A549 (cell line): ENCODE results near the gene NME5. TPM values are rescaled to one million over a fixed set of nuclear protein-coding genes. Genes with fewer than 3 reads are reported as not detected.

Experiments
- ATAC-seq, 2 experiments: fragments of 200-7000 bp in 1 of 2; fragments of >200 bp in 1 of 2; cut with Nextera tagmentation in 1 of 2; cut with Tn5 transposase in 1 of 2; 3 replicates each; pipeline versions ENCODE4 v1.8.0 to v1.9.1; 2018 to 2020; ENCODE audit warnings: mild to moderate bottlenecking in 1 of 2, moderate library complexity in 1 of 2
- CTCF ChIA-PET: fragments of 300-600 bp; sonication (Branson Sonifier 250); formaldehyde crosslinking; extraction: SDS; loops from one replicate; lab custom pipeline; 2021; ENCODE audit warnings: antibody characterized with exemption, inconsistent platforms; lab: Yijun Ruan, JAX
- POLR2A ChIA-PET: fragments of 350-600 bp; formaldehyde crosslinking; extraction: SDS; loops from one replicate; lab custom pipeline; 2021; ENCODE audit warnings: antibody characterized with exemption, inconsistent platforms; lab: Yijun Ruan, JAX
- DNase-seq, 2 experiments: peaks; one replicate each; pipeline versions ENCODE4 v3.0.0 to v3.0.0-alpha.2; 2011 to 2016; ENCODE audit warnings: low read depth in 1 of 2, low spot score in 1 of 2
- FAIRE-seq: peaks from 2 replicates; lab custom pipeline; 2011; peaks lifted over from hg19 to GRCh38; lab: Jason Lieb, UNC
- H3K27ac ChIP-seq, 2 experiments: fragments of >200 bp; sonication (Bioruptor Twin); formaldehyde crosslinking; 3 replicates each; pipeline ENCODE4 v1.5.1; 2016 to 2017
- H3K4me1 ChIP-seq: fragments of >200 bp; sonication (Bioruptor Twin); formaldehyde crosslinking; 3 replicates; pipeline ENCODE4 v1.6.1; 2016
- H3K4me2 ChIP-seq: fragments of >200 bp; sonication (Bioruptor Twin); formaldehyde crosslinking; 3 replicates; pipeline ENCODE4 v1.6.1; 2016
- H3K4me3 ChIP-seq: fragments of >200 bp; sonication (Bioruptor Twin); formaldehyde crosslinking; 3 replicates; pipeline ENCODE4 v1.5.1; 2016
- H3K9me3 ChIP-seq: fragments of >200 bp; sonication (Bioruptor Twin); formaldehyde crosslinking; 3 replicates; pipeline ENCODE4 v1.6.1; 2016
- CBX2 ChIP-seq: fragments of 200-600 bp; sonication (generic); IDR thresholded peaks from 2 replicates; pipeline ENCODE4 v1.6.1; 2016; ENCODE audit warnings: low read depth, mild to moderate bottlenecking, borderline replicate concordance
- CBX8 ChIP-seq: fragments of 200-600 bp; sonication (generic); IDR thresholded peaks from 2 replicates; pipeline ENCODE4 v1.6.1; 2016
- CEBPB ChIP-seq, 2 experiments: fragments of >200 bp in 1 of 2; sonication (Bioruptor Twin) in 1 of 2; formaldehyde crosslinking in 1 of 2; IDR thresholded peaks; 2 replicates each; pipeline ENCODE4 v1.6.1; 2012 to 2016
- CHD2 ChIP-seq: fragments of 150-350 bp; IDR thresholded peaks from 2 replicates; pipeline ENCODE4 v1.6.1; 2014; ENCODE audit warnings: low read length; ENCODE audit not compliant: partially characterized antibody
- CHD4 ChIP-seq: fragments of 200-600 bp; sonication (generic); IDR thresholded peaks from 2 replicates; pipeline ENCODE4 v1.6.1; 2016; ENCODE audit warnings: antibody characterized with exemption, mild to moderate bottlenecking, borderline replicate concordance
- FOSB ChIP-seq: fragments of 250-450 bp; sonication (Bioruptor Pico); IDR thresholded peaks from 2 replicates; pipeline ENCODE4 v1.5.0; 2020; ENCODE audit warnings: mild to moderate bottlenecking, moderate library complexity
- GATA3 ChIP-seq: IDR thresholded peaks from 2 replicates; pipeline ENCODE4 v1.6.1; 2012; ENCODE audit warnings: borderline replicate concordance
- HDAC2 ChIP-seq: fragments of 200-600 bp; sonication (generic); IDR thresholded peaks from 2 replicates; pipeline ENCODE4 v1.6.1; 2016
- HOXB5 ChIP-seq: fragments of 250-450 bp; sonication (Bioruptor Pico); IDR thresholded peaks from 2 replicates; pipeline ENCODE4 v1.5.0; 2020; ENCODE audit warnings: mild to moderate bottlenecking, moderate library complexity
- JUN ChIP-seq, 2 experiments: fragments of >200 bp; sonication (Bioruptor Twin); formaldehyde crosslinking; IDR thresholded peaks; 2 replicates in 1 of 2; 3 replicates in 1 of 2; pipeline ENCODE4 v1.6.1; 2016 to 2017
- JUNB ChIP-seq: fragments of >200 bp; sonication (Bioruptor Twin); formaldehyde crosslinking; IDR thresholded peaks from 2 replicates; pipeline ENCODE4 v1.6.1; 2016
- KDM1A ChIP-seq: fragments of 200-600 bp; sonication (generic); IDR thresholded peaks from 2 replicates; pipeline ENCODE4 v1.6.1; 2016; ENCODE audit warnings: low read depth, mild to moderate bottlenecking
- KDM5A ChIP-seq: fragments of 200-600 bp; sonication (generic); IDR thresholded peaks from 2 replicates; pipeline ENCODE4 v1.6.1; 2016; ENCODE audit warnings: antibody characterized with exemption, mild to moderate bottlenecking
- MAFK ChIP-seq: fragments of 450-650 bp; IDR thresholded peaks from 2 replicates; pipeline ENCODE4 v1.6.1; 2014; ENCODE audit not compliant: partially characterized antibody
- MAZ ChIP-seq: fragments of 150-350 bp; IDR thresholded peaks from 2 replicates; pipeline ENCODE4 v1.6.1; 2014; ENCODE audit warnings: antibody characterized with exemption, low read depth, low read length, borderline replicate concordance
- PHF8 ChIP-seq: fragments of 200-600 bp; sonication (generic); IDR thresholded peaks from 2 replicates; pipeline ENCODE4 v1.6.1; 2016; ENCODE audit warnings: low read depth, mild to moderate bottlenecking, antibody characterized with exemption, moderate library complexity, borderline replicate concordance
- RAD21 ChIP-seq, 2 experiments: fragments of >200 bp in 1 of 2; sonication (Bioruptor Twin) in 1 of 2; formaldehyde crosslinking in 1 of 2; IDR thresholded peaks in 1 of 2; conservative IDR thresholded peaks in 1 of 2; 2 replicates in 1 of 2; 3 replicates in 1 of 2; pipeline ENCODE4 v1.6.1; 2012 to 2018; ENCODE audit warnings: inconsistent platforms in 1 of 2
- RFX5 ChIP-seq: fragments of 450-650 bp; IDR thresholded peaks from 2 replicates; pipeline ENCODE4 v1.7.1; 2014; ENCODE audit warnings: antibody characterized with exemption, mild to moderate bottlenecking, moderate library complexity
- SMC3 ChIP-seq: fragments of >200 bp; sonication (Bioruptor Twin); formaldehyde crosslinking; IDR thresholded peaks from 3 replicates; pipeline ENCODE4 v1.6.1; 2018; ENCODE audit warnings: inconsistent platforms
- TP53 ChIP-seq: fragments of 250-450 bp; sonication (Bioruptor Pico); IDR thresholded peaks from 2 replicates; pipeline ENCODE4 v1.5.0; 2021; ENCODE audit warnings: mild to moderate bottlenecking, moderate library complexity
- ZFP36 ChIP-seq: fragments of 450-650 bp; IDR thresholded peaks from 2 replicates; pipeline ENCODE4 v1.6.1; 2014; ENCODE audit warnings: borderline replicate concordance; ENCODE audit not compliant: partially characterized antibody
- ZSCAN20 ChIP-seq: fragments of 250-450 bp; sonication (Bioruptor Pico); IDR thresholded peaks from 2 replicates; pipeline ENCODE4 v1.8.0; 2022; ENCODE audit warnings: mild to moderate bottlenecking, moderate library complexity
- WGBS: methylation state at CpG from one replicate; pipeline ENCODE4 v1.1.6; 2017; ENCODE audit errors: missing lambda C conversion rate; 5-methylcytosine and 5-hydroxymethylcytosine counted together
- polyA plus RNA-seq, 4 experiments: library from polyadenylated mRNA; depleted of rRNA in 3 of 4; stranded (reverse); fragments of >200 nt; fragmentation: RNase III in 1 of 4; extraction: RNeasy Plus Mini Kit Qiagen cat#74134 plus additional on column Dnase treatment in 1 of 4; gene quantifications; 2 replicates in 3 of 4; 3 replicates in 1 of 4; pipeline ENCODE4 v1.2.3, GENCODE V29; 2011 to 2017
- TF ChIP-seq, protein P1 (sequence below): fragments of 150-350 bp; IDR thresholded peaks from 2 replicates; pipeline ENCODE4 v1.6.1; 2014; ENCODE audit warnings: low read depth, mild to moderate bottlenecking, low read length
- TF ChIP-seq, protein P2 (sequence below): IDR thresholded peaks from 2 replicates; pipeline ENCODE4 v1.6.1; 2012
- TF ChIP-seq, protein P3 (sequence below): fragments of >200 bp; sonication (Bioruptor Twin); formaldehyde crosslinking; IDR thresholded peaks from 2 replicates; pipeline ENCODE4 v1.6.1; 2016
- TF ChIP-seq, protein P4 (sequence below): fragments of 250-450 bp; sonication (Bioruptor Pico); IDR thresholded peaks from 2 replicates; pipeline ENCODE4 v1.5.0; 2020; ENCODE audit warnings: low read depth, mild to moderate bottlenecking, moderate library complexity
- TF ChIP-seq, protein P5 (sequence below): fragments of >200 bp; sonication (Bioruptor Twin); formaldehyde crosslinking; IDR thresholded peaks from 3 replicates; pipeline ENCODE4 v1.5.1; 2016
- TF ChIP-seq, protein P6 (sequence below): fragments of >200 bp; sonication (Bioruptor Twin); formaldehyde crosslinking; IDR thresholded peaks from 3 replicates; pipeline ENCODE4 v1.6.1; 2016

The NME5 gene
- polyA plus RNA-seq, 2 of the 4 experiments (the other 2 are of a cell fraction): not detected

DNA sequence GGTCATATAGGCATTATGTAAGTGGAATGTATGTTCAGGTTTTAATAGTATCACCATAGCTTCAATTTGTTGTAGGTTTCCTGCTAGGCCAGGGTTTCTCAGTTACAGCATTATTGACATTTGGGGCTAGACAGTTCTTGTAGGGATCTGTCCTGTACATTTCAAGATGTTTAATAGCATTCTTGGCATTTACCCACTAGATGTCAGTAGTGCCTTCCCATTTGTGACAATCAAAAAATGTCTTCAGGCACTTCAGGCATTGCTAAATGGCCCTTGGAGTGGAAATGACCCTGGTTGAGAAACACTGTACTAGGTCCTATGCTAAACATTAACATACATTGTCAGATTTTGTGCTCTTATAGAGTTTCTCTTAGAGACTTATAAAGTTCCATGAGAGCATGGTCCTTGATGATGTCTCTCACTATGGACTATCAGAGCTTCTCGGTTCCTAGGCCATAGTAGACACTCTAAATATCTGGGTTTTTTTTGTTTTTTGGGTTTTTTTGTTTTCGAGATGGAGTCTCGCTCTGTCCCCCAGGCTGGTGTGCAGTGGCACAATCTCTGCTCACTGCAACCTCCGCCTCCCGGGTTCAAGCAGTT lies 41.1 kb upstream of the NME5 start:
- peak; percentile 46 to 54 for ATAC-seq
- Histone ChIP-seq H3K4me2 (peak overlapping the region; percentile 90), H3K4me1 (peaks cover 15% of the 10 kb centered on the region), H3K4me3 (peak overlapping the region; percentile 80), H3K27ac (no peak overlapping the region), H3K9me3 (no peaks in the 10 kb centered on the region)
- FAIRE-seq: peak; percentile 32
- DNase-seq: peak; percentile 79 to 81
- 67% methylated on average over 5 of the region's 5 CpGs for WGBS
- no peak for TF ChIP-seq HOXB5 (CRISPR knock-in tag)
- TF ChIP-seq, protein P1, sequence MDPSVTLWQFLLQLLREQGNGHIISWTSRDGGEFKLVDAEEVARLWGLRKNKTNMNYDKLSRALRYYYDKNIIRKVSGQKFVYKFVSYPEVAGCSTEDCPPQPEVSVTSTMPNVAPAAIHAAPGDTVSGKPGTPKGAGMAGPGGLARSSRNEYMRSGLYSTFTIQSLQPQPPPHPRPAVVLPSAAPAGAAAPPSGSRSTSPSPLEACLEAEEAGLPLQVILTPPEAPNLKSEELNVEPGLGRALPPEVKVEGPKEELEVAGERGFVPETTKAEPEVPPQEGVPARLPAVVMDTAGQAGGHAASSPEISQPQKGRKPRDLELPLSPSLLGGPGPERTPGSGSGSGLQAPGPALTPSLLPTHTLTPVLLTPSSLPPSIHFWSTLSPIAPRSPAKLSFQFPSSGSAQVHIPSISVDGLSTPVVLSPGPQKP: no peak
- TF ChIP-seq GATA3: no peak
- no peak for TF ChIP-seq RFX5
- no peak for TF ChIP-seq MAFK
- no peak for TF ChIP-seq JUNB
- TF ChIP-seq, protein P2, sequence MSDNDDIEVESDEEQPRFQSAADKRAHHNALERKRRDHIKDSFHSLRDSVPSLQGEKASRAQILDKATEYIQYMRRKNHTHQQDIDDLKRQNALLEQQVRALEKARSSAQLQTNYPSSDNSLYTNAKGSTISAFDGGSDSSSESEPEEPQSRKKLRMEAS: no peak
- peak in 1 of 2 experiments; percentile 33; a peak in 1 of 4 replicates for TF ChIP-seq CEBPB (IDR thresholded peaks at IDR 0.05)
- TF ChIP-seq KDM1A: no peak
- TF ChIP-seq, protein P3, sequence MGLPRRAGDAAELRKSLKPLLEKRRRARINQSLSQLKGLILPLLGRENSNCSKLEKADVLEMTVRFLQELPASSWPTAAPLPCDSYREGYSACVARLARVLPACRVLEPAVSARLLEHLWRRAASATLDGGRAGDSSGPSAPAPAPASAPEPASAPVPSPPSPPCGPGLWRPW: no peak
- TF ChIP-seq CBX8: no peak
- no peak for TF ChIP-seq PHF8
- no peak for TF ChIP-seq CHD2
- TF ChIP-seq ZFP36: no peak
- TF ChIP-seq KDM5A: no peak
- no peak for TF ChIP-seq CBX2
- TF ChIP-seq SMC3: peak; percentile 49; the same call in 2 of the 3 replicates
- no peak for TF ChIP-seq JUN (IDR thresholded peaks at IDR 0.05)
- no peak for TF ChIP-seq FOSB (CRISPR knock-in tag)
- TF ChIP-seq MAZ: no peak
- no peak for TF ChIP-seq CHD4
- no peak for TF ChIP-seq HDAC2
- TF ChIP-seq, protein P4, sequence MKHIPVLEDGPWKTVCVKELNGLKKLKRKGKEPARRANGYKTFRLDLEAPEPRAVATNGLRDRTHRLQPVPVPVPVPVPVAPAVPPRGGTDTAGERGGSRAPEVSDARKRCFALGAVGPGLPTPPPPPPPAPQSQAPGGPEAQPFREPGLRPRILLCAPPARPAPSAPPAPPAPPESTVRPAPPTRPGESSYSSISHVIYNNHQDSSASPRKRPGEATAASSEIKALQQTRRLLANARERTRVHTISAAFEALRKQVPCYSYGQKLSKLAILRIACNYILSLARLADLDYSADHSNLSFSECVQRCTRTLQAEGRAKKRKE (CRISPR knock-in tag): no peak
- no peak for TF ChIP-seq TP53 (CRISPR knock-in tag)
- TF ChIP-seq, protein P5, sequence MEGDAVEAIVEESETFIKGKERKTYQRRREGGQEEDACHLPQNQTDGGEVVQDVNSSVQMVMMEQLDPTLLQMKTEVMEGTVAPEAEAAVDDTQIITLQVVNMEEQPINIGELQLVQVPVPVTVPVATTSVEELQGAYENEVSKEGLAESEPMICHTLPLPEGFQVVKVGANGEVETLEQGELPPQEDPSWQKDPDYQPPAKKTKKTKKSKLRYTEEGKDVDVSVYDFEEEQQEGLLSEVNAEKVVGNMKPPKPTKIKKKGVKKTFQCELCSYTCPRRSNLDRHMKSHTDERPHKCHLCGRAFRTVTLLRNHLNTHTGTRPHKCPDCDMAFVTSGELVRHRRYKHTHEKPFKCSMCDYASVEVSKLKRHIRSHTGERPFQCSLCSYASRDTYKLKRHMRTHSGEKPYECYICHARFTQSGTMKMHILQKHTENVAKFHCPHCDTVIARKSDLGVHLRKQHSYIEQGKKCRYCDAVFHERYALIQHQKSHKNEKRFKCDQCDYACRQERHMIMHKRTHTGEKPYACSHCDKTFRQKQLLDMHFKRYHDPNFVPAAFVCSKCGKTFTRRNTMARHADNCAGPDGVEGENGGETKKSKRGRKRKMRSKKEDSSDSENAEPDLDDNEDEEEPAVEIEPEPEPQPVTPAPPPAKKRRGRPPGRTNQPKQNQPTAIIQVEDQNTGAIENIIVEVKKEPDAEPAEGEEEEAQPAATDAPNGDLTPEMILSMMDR: peak; percentile 83
- TF ChIP-seq RAD21 (conservative IDR thresholded peaks at IDR 0.05 in 1 of 2, IDR thresholded peaks at IDR 0.05 in 1 of 2): peak; percentile 78 to 83
- TF ChIP-seq ZSCAN20 (CRISPR knock-in tag): no peak
- TF ChIP-seq, protein P6, sequence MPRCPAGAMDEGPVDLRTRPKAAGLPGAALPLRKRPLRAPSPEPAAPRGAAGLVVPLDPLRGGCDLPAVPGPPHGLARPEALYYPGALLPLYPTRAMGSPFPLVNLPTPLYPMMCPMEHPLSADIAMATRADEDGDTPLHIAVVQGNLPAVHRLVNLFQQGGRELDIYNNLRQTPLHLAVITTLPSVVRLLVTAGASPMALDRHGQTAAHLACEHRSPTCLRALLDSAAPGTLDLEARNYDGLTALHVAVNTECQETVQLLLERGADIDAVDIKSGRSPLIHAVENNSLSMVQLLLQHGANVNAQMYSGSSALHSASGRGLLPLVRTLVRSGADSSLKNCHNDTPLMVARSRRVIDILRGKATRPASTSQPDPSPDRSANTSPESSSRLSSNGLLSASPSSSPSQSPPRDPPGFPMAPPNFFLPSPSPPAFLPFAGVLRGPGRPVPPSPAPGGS: no peak
- TF ChIP-seq, all 56 proteins: peak for 4
- CTCF ChIA-PET: interaction anchor here (0.6 to 6.3 kb wide), 38 partner anchors 9 to 334 kb away, joined by 3 to 41 read pairs (median 4); partner anchors contain the start of genes CDC25C, EGR1, KDM3B and NME5
- POLR2A ChIA-PET: no interaction called here
